ENCODE results near the gene RABGAP1L.

DNA sequence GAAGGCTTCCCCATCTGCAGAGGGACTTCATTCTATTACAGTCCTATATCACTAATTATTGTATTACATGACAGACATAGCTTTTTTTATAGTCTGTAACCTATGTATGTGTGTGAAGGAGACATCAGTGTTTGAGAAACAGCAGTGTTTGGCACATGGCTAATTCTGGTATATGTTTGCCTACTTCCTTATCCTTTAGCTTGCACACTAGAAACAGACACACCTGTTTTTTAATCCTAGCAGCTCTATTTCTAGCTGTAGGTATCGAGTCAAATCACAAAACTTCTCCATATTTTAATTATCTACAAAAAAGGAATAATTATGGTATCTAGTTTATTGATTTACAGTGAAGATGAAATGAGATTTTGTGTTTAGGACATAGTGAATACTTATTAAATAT is 711.0 kb downstream of the RABGAP1L start:
- TF ChIP-seq, protein P1, sequence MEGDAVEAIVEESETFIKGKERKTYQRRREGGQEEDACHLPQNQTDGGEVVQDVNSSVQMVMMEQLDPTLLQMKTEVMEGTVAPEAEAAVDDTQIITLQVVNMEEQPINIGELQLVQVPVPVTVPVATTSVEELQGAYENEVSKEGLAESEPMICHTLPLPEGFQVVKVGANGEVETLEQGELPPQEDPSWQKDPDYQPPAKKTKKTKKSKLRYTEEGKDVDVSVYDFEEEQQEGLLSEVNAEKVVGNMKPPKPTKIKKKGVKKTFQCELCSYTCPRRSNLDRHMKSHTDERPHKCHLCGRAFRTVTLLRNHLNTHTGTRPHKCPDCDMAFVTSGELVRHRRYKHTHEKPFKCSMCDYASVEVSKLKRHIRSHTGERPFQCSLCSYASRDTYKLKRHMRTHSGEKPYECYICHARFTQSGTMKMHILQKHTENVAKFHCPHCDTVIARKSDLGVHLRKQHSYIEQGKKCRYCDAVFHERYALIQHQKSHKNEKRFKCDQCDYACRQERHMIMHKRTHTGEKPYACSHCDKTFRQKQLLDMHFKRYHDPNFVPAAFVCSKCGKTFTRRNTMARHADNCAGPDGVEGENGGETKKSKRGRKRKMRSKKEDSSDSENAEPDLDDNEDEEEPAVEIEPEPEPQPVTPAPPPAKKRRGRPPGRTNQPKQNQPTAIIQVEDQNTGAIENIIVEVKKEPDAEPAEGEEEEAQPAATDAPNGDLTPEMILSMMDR (IDR thresholded peaks at IDR 0.05), result no peak
- TF ChIP-seq POLR2AphosphoS5 (IDR thresholded peaks at IDR 0.05), result no peak
